ENCODE data around the gene TES.
A peak's percentile ranks its signal among the peaks of the same experiment; 100 is the strongest.

Gene TES

GRCh38 chr7:116271963-116272886 lies 61.9 kb downstream of the TES start:
- Histone ChIP-seq H3K9me3 (ENCODE audit: control insufficient read depth, low read length) (no peaks in the 10 kb centered on the region), H3K4me3 (ENCODE audit: low read length) (peak overlapping the region; percentile 70), H3K4me1 (ENCODE audit: control insufficient read depth, insufficient read depth, low read length) (peaks cover 54% of the 10 kb centered on the region), H3K27me3 (replicated peaks; ENCODE audit: control insufficient read depth, insufficient read depth, low read length) (no peaks in the 10 kb centered on the region), H3K9ac (ENCODE audit: low read length) (peak overlapping the region; percentile 84), H3K36me3 (ENCODE audit: control insufficient read depth, insufficient read depth, low read length, severe bottlenecking) (no peaks in the 10 kb centered on the region)
- peak; percentile 96 for DNase-seq (ENCODE audit: low read depth)

GRCh38 chr7:116273283-116273917 lies 63.1 kb downstream of the TES start:
- H3K9me3 ChIP-seq (ENCODE audit: control insufficient read depth, low read length), result no peaks in the 10 kb centered on the region
- H3K9ac ChIP-seq (ENCODE audit: low read length), result no peak overlapping the region
- DNase-seq (ENCODE audit: low read depth), result no peak
- peaks cover 47% of the 10 kb centered on the region for H3K4me1 ChIP-seq (ENCODE audit: control insufficient read depth, insufficient read depth, low read length)
- no peaks in the 10 kb centered on the region for H3K27me3 ChIP-seq (replicated peaks; ENCODE audit: control insufficient read depth, insufficient read depth, low read length)
- H3K4me3 ChIP-seq (ENCODE audit: low read length), result no peak overlapping the region
- H3K36me3 ChIP-seq (ENCODE audit: control insufficient read depth, insufficient read depth, low read length, severe bottlenecking), result no peaks in the 10 kb centered on the region

- Histone ChIP-seq H3K27me3 (replicated peaks; ENCODE audit: control insufficient read depth, insufficient read depth, low read length) (no peaks in the 10 kb centered on the region), H3K4me3 (ENCODE audit: low read length) (no peak overlapping the region), H3K9ac (ENCODE audit: low read length) (no peak overlapping the region), H3K9me3 (ENCODE audit: control insufficient read depth, low read length) (no peaks in the 10 kb centered on the region), H3K36me3 (ENCODE audit: control insufficient read depth, insufficient read depth, low read length, severe bottlenecking) (no peaks in the 10 kb centered on the region), H3K4me1 (ENCODE audit: control insufficient read depth, insufficient read depth, low read length) (peaks cover 42% of the 10 kb centered on the region)
- no peak for DNase-seq (ENCODE audit: low read depth)
Measured at GRCh38 chr7:116273918-116274301, 63.6 kb downstream of the TES start.

GRCh38 chr7:116277070-116277469 lies 66.7 kb downstream of the TES start:
- Histone ChIP-seq H3K36me3 (ENCODE audit: control insufficient read depth, insufficient read depth, low read length, severe bottlenecking) (no peaks in the 10 kb centered on the region), H3K4me3 (ENCODE audit: low read length) (no peak overlapping the region), H3K9me3 (ENCODE audit: control insufficient read depth, low read length) (no peaks in the 10 kb centered on the region), H3K4me1 (ENCODE audit: control insufficient read depth, insufficient read depth, low read length) (peaks cover 13% of the 10 kb centered on the region), H3K27me3 (replicated peaks; ENCODE audit: control insufficient read depth, insufficient read depth, low read length) (no peaks in the 10 kb centered on the region), H3K9ac (ENCODE audit: low read length) (no peak overlapping the region)
- DNase-seq (ENCODE audit: low read depth), result no peak

- DNase-seq (ENCODE audit: low read depth), result no peak
Measured at GRCh38 chr7:116279217-116279616, 68.9 kb downstream of the TES start.

GRCh38 chr7:116280803-116281202 lies 70.5 kb downstream of the TES start:
- H3K4me1 ChIP-seq (ENCODE audit: control insufficient read depth, insufficient read depth, low read length), result peaks cover 5% of the 10 kb centered on the region
- no peaks in the 10 kb centered on the region for H3K27me3 ChIP-seq (replicated peaks; ENCODE audit: control insufficient read depth, insufficient read depth, low read length)
- no peak overlapping the region for H3K9ac ChIP-seq (ENCODE audit: low read length)
- no peak overlapping the region for H3K4me3 ChIP-seq (ENCODE audit: low read length)
- no peaks in the 10 kb centered on the region for H3K9me3 ChIP-seq (ENCODE audit: control insufficient read depth, low read length)
- DNase-seq (ENCODE audit: low read depth), result no peak
- no peaks in the 10 kb centered on the region for H3K36me3 ChIP-seq (ENCODE audit: control insufficient read depth, insufficient read depth, low read length, severe bottlenecking)

More at GRCh38 chr7:116279217-116279616, 68.9 kb downstream of the TES start:
- no peaks in the 10 kb centered on the region for H3K27me3 ChIP-seq (replicated peaks; ENCODE audit: control insufficient read depth, insufficient read depth, low read length)
- H3K4me3 ChIP-seq (ENCODE audit: low read length), result no peak overlapping the region
- no peaks in the 10 kb centered on the region for H3K36me3 ChIP-seq (ENCODE audit: control insufficient read depth, insufficient read depth, low read length, severe bottlenecking)
- H3K9me3 ChIP-seq (ENCODE audit: control insufficient read depth, low read length), result no peaks in the 10 kb centered on the region
- H3K9ac ChIP-seq (ENCODE audit: low read length), result no peak overlapping the region
- H3K4me1 ChIP-seq (ENCODE audit: control insufficient read depth, insufficient read depth, low read length), result peaks cover 2% of the 10 kb centered on the region

GRCh38 chr7:116283595-116284204 lies 73.4 kb downstream of the TES start:
- peaks cover 5% of the 10 kb centered on the region for H3K4me1 ChIP-seq (ENCODE audit: control insufficient read depth, insufficient read depth, low read length)
- H3K9ac ChIP-seq (ENCODE audit: low read length), result no peak overlapping the region
- H3K27me3 ChIP-seq (replicated peaks; ENCODE audit: control insufficient read depth, insufficient read depth, low read length), result no peaks in the 10 kb centered on the region
- no peak overlapping the region for H3K4me3 ChIP-seq (ENCODE audit: low read length)
- no peaks in the 10 kb centered on the region for H3K9me3 ChIP-seq (ENCODE audit: control insufficient read depth, low read length)
- DNase-seq (ENCODE audit: low read depth), result no peak
- no peaks in the 10 kb centered on the region for H3K36me3 ChIP-seq (ENCODE audit: control insufficient read depth, insufficient read depth, low read length, severe bottlenecking)

GRCh38 chr7:116284390-116284789 lies 74.1 kb downstream of the TES start:
- Histone ChIP-seq H3K36me3 (ENCODE audit: control insufficient read depth, insufficient read depth, low read length, severe bottlenecking) (no peaks in the 10 kb centered on the region), H3K4me1 (ENCODE audit: control insufficient read depth, insufficient read depth, low read length) (peaks cover 5% of the 10 kb centered on the region), H3K9ac (ENCODE audit: low read length) (no peak overlapping the region), H3K27me3 (replicated peaks; ENCODE audit: control insufficient read depth, insufficient read depth, low read length) (no peaks in the 10 kb centered on the region), H3K4me3 (ENCODE audit: low read length) (no peak overlapping the region), H3K9me3 (ENCODE audit: control insufficient read depth, low read length) (no peaks in the 10 kb centered on the region)
- DNase-seq (ENCODE audit: low read depth), result no peak

- Histone ChIP-seq H3K4me3 (ENCODE audit: low read length) (no peak overlapping the region), H3K9ac (ENCODE audit: low read length) (no peak overlapping the region), H3K4me1 (ENCODE audit: control insufficient read depth, insufficient read depth, low read length) (peaks cover 5% of the 10 kb centered on the region), H3K9me3 (ENCODE audit: control insufficient read depth, low read length) (no peaks in the 10 kb centered on the region), H3K36me3 (ENCODE audit: control insufficient read depth, insufficient read depth, low read length, severe bottlenecking) (no peaks in the 10 kb centered on the region), H3K27me3 (replicated peaks; ENCODE audit: control insufficient read depth, insufficient read depth, low read length) (no peaks in the 10 kb centered on the region)
- no peak for DNase-seq (ENCODE audit: low read depth)
Measured at GRCh38 chr7:116285252-116285651, 74.9 kb downstream of the TES start.

- H3K4me3 ChIP-seq (ENCODE audit: low read length), result no peak overlapping the region
- H3K9ac ChIP-seq (ENCODE audit: low read length), result no peak overlapping the region
- DNase-seq (ENCODE audit: low read depth), result peak; percentile 38
- H3K36me3 ChIP-seq (ENCODE audit: control insufficient read depth, insufficient read depth, low read length, severe bottlenecking), result no peaks in the 10 kb centered on the region
- H3K27me3 ChIP-seq (replicated peaks; ENCODE audit: control insufficient read depth, insufficient read depth, low read length), result no peaks in the 10 kb centered on the region
- H3K4me1 ChIP-seq (ENCODE audit: control insufficient read depth, insufficient read depth, low read length), result no peaks in the 10 kb centered on the region
- H3K9me3 ChIP-seq (ENCODE audit: control insufficient read depth, low read length), result no peaks in the 10 kb centered on the region
Measured at GRCh38 chr7:116290740-116291139, 80.4 kb downstream of the TES start.

GRCh38 chr7:116291937-116292336 lies 81.6 kb downstream of the TES start:
- Histone ChIP-seq H3K36me3 (ENCODE audit: control insufficient read depth, insufficient read depth, low read length, severe bottlenecking) (no peaks in the 10 kb centered on the region), H3K9me3 (ENCODE audit: control insufficient read depth, low read length) (no peaks in the 10 kb centered on the region), H3K9ac (ENCODE audit: low read length) (no peak overlapping the region), H3K27me3 (replicated peaks; ENCODE audit: control insufficient read depth, insufficient read depth, low read length) (no peaks in the 10 kb centered on the region), H3K4me3 (ENCODE audit: low read length) (no peak overlapping the region), H3K4me1 (ENCODE audit: control insufficient read depth, insufficient read depth, low read length) (no peaks in the 10 kb centered on the region)
- DNase-seq (ENCODE audit: low read depth), result no peak

Data from adipocyte (in vitro differentiated cells).